Measurements from ENCODE around the gene C1orf174.

DNA sequence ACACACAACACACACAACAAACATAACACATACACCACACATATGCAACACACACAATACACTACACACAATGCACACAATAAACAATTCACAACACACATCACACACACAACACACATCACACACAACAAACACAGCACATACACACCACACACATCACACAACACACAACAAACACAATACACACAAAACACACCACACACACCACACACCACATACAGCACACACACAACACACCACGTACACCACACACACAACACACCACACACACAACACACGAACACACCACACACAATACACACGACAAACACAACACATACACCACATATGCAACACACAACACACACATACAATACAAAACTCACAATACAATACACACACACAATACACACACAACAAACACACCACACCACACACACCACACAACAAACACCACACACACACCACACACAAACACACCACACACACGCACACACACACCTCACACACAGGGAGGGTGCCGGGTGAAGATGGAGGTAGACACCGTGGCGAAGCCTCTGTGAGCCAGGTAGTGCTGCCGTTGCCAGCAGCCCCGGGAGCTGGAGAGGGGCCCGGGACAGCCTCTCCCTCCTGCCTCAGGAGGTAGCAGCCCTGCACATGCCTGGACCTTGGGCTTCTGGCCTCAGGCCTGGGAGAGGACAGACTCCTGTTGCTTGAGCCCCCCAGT, 30.4 kb upstream of the C1orf174 start:
- TF ChIP-seq EZH2 (IDR thresholded peaks at IDR 0.05; ENCODE audit: borderline replicate concordance) = no peak
- TF ChIP-seq, protein P1, sequence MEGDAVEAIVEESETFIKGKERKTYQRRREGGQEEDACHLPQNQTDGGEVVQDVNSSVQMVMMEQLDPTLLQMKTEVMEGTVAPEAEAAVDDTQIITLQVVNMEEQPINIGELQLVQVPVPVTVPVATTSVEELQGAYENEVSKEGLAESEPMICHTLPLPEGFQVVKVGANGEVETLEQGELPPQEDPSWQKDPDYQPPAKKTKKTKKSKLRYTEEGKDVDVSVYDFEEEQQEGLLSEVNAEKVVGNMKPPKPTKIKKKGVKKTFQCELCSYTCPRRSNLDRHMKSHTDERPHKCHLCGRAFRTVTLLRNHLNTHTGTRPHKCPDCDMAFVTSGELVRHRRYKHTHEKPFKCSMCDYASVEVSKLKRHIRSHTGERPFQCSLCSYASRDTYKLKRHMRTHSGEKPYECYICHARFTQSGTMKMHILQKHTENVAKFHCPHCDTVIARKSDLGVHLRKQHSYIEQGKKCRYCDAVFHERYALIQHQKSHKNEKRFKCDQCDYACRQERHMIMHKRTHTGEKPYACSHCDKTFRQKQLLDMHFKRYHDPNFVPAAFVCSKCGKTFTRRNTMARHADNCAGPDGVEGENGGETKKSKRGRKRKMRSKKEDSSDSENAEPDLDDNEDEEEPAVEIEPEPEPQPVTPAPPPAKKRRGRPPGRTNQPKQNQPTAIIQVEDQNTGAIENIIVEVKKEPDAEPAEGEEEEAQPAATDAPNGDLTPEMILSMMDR (IDR thresholded peaks at IDR 0.05; ENCODE audit: poor library complexity) = no peak
- no peak for TF ChIP-seq EZH2phosphoT487 (IDR thresholded peaks at IDR 0.05; ENCODE audit: low read depth, severe bottlenecking, unreplicated experiment)

All from hepatocyte (in vitro differentiated cells).